Loucy (cell line): ENCODE data around the gene KCNT2.
A peak's percentile ranks its signal among the peaks of the same experiment; 100 is the strongest.

ENCODE experiments used
- H2AFZ ChIP-seq: fragments of 200-600 bp; sonication (generic); 2 replicates; pipeline ENCODE4 v1.6.0; 2016; ENCODE audit warnings: antibody characterized with exemption, mild to moderate bottlenecking, low read length, moderate library complexity
- H3F3A ChIP-seq: fragments of 200-600 bp; 2 replicates; pipeline ENCODE4 v1.6.0; 2016; ENCODE audit warnings: antibody characterized with exemption, low read depth, mild to moderate bottlenecking
- H3K27me3 ChIP-seq: fragments of 200-600 bp; sonication (generic); 2 replicates; pipeline ENCODE4 v1.6.1; 2014; ENCODE audit warnings: low read length, mild to moderate bottlenecking; ENCODE audit not compliant: insufficient read depth, poor library complexity, severe bottlenecking
- H3K36me3 ChIP-seq: fragments of 200-600 bp; sonication (generic); 2 replicates; pipeline ENCODE4 v1.6.1; 2016; ENCODE audit warnings: low read length; ENCODE audit not compliant: insufficient read depth
- H3K4me1 ChIP-seq: fragments of 200-600 bp; sonication (generic); 2 replicates; pipeline ENCODE4 v1.5.1; 2014; ENCODE audit warnings: low read length, mild to moderate bottlenecking; ENCODE audit not compliant: insufficient read depth, poor library complexity, severe bottlenecking
- H3K4me2 ChIP-seq: fragments of 200-600 bp; sonication (generic); 2 replicates; pipeline ENCODE4 v1.6.0; 2014; ENCODE audit warnings: antibody characterized with exemption, low read length, low read depth, mild to moderate bottlenecking; ENCODE audit not compliant: poor library complexity, severe bottlenecking
- H3K4me3 ChIP-seq: fragments of 200-600 bp; sonication (generic); 2 replicates; pipeline ENCODE4 v1.5.1; 2014; ENCODE audit warnings: low read length, mild to moderate bottlenecking, mixed read lengths; ENCODE audit not compliant: poor library complexity, severe bottlenecking
- H3K79me2 ChIP-seq: fragments of 200-600 bp; sonication (generic); 2 replicates; pipeline ENCODE4 v1.6.1; 2014; ENCODE audit warnings: low read length; ENCODE audit not compliant: insufficient read depth
- H3K9ac ChIP-seq: fragments of 200-600 bp; sonication (generic); 2 replicates; pipeline ENCODE4 v1.6.0; 2014; ENCODE audit warnings: mild to moderate bottlenecking, low read depth, low read length, moderate library complexity; ENCODE audit not compliant: poor library complexity, severe bottlenecking
- H3K9me2 ChIP-seq: fragments of 200-600 bp; sonication (generic); replicated peaks from 2 replicates; pipeline ENCODE4 v1.6.1; 2016; ENCODE audit warnings: low read depth, low read length, mixed read lengths
- H3K9me3 ChIP-seq: fragments of 200-600 bp; sonication (generic); 2 replicates; pipeline ENCODE4 v1.6.1; 2014; ENCODE audit warnings: mild to moderate bottlenecking, antibody characterized with exemption, low read length, low read depth; ENCODE audit not compliant: insufficient read depth
- H4K20me1 ChIP-seq: fragments of 200-600 bp; sonication (generic); 2 replicates; pipeline ENCODE4 v1.6.0; 2014; ENCODE audit warnings: antibody characterized with exemption, low read length, mild to moderate bottlenecking; ENCODE audit not compliant: insufficient read depth, poor library complexity, severe bottlenecking
- CTCF ChIP-seq: fragments of 200-600 bp; sonication (generic); conservative IDR thresholded peaks from 2 replicates; pipeline ENCODE4 v1.5.1; 2014; ENCODE audit warnings: mild to moderate bottlenecking, antibody characterized with exemption, low read length
- EZH2phosphoT487 ChIP-seq: fragments of 200-600 bp; IDR thresholded peaks from 2 replicates; pipeline ENCODE4 v1.6.1; 2018; ENCODE audit warnings: antibody characterized with exemption, mild to moderate bottlenecking, moderate library complexity, borderline replicate concordance

Gene KCNT2

GRCh38 chr1:196608390-196609369 is at the start of gene KCNT2:
Gene KCNT2, minus strand, starts transcription at chr1:196608440. Its CDS starts 131 bp downstream, at chr1:196608309.
- Histone ChIP-seq H4K20me1 (no peaks in the 10 kb centered on the region), H3K79me2 (no peaks in the 10 kb centered on the region), H3K4me3 (peak within 1 kb of the TSS; percentile 66), H2AFZ (peak within 1 kb of the TSS; percentile 78), H3F3A (no peaks in the 10 kb centered on the region), H3K27me3 (peaks cover 12% of the 10 kb centered on the region), H3K36me3 (no peaks in the 10 kb centered on the region), H3K4me2 (peak within 1 kb of the TSS; percentile 69), H3K9me2 (no peaks in the 10 kb centered on the region), H3K4me1 (peaks cover 8% of the 10 kb centered on the region), H3K9me3 (no peaks in the 10 kb centered on the region), H3K9ac (no peak within 1 kb of the TSS)
- no peak for TF ChIP-seq CTCF
- no peak for TF ChIP-seq EZH2phosphoT487

GRCh38 chr1:196655494-196655893 is 47.3 kb upstream of the KCNT2 start:
- Histone ChIP-seq H3K79me2 (no peaks in the 10 kb centered on the region), H3K27me3 (no peaks in the 10 kb centered on the region), H3K36me3 (no peaks in the 10 kb centered on the region), H3K9me2 (no peaks in the 10 kb centered on the region), H4K20me1 (no peaks in the 10 kb centered on the region), H2AFZ (no peak overlapping the region), H3F3A (0 out of 2 replicates have a peak, but pooled peaks cover 3% of the 10 kb centered on the region), H3K9ac (no peak overlapping the region), H3K9me3 (no peaks in the 10 kb centered on the region), H3K4me1 (peaks cover 7% of the 10 kb centered on the region), H3K4me3 (no peak overlapping the region), H3K4me2 (no peak overlapping the region)
- TF ChIP-seq CTCF (no peak), EZH2phosphoT487 (no peak)

GRCh38 chr1:196655071-196655470 is 46.8 kb upstream of the KCNT2 start:
- no peaks in the 10 kb centered on the region for H3K36me3 ChIP-seq
- no peak overlapping the region for H3K9ac ChIP-seq
- H3K4me3 ChIP-seq: no peak overlapping the region
- H4K20me1 ChIP-seq: no peaks in the 10 kb centered on the region
- H3F3A ChIP-seq: 0 out of 2 replicates have a peak, but pooled peaks cover 3% of the 10 kb centered on the region
- H2AFZ ChIP-seq: no peak overlapping the region
- H3K4me2 ChIP-seq: no peak overlapping the region
- H3K9me3 ChIP-seq: no peaks in the 10 kb centered on the region
- no peaks in the 10 kb centered on the region for H3K9me2 ChIP-seq
- no peaks in the 10 kb centered on the region for H3K79me2 ChIP-seq
- peaks cover 7% of the 10 kb centered on the region for H3K4me1 ChIP-seq
- TF ChIP-seq CTCF (no peak), EZH2phosphoT487 (no peak)
- no peaks in the 10 kb centered on the region for H3K27me3 ChIP-seq
